Activated CD4-positive, alpha-beta T cell treated with anti-CD3 and anti-CD28 coated beads for 36 hours (primary cell): ENCODE results near the gene CUL4A. TPM values are rescaled to one million over a fixed set of nuclear protein-coding genes. Genes with fewer than 3 reads are reported as not detected.
"Not testable (repeated sequence)": the region's sequence is repeated elsewhere in the genome, so short reads cannot be mapped to it uniquely, and the experiment has no call there.

Experiments
- ATAC-seq: fragments of 200-7000 bp; cut with Tn5 transposase; one replicate; pipeline ENCODE4 v1.10.0; 2021; ENCODE audit warnings: mild to moderate bottlenecking, moderate library complexity
- CTCF ChIA-PET: fragments of 350-600 bp; sonication (Branson Sonifier 250); formaldehyde crosslinking; loops from one replicate; lab custom pipeline; 2021; ENCODE audit warnings: antibody characterized with exemption; lab: Charles Lee
- POLR2A ChIA-PET: fragments of 350-600 bp; sonication (Branson Sonifier 250); formaldehyde crosslinking; loops from one replicate; lab custom pipeline; 2021; ENCODE audit warnings: antibody characterized with exemption, inconsistent platforms; lab: Charles Lee
- DNase-seq: peaks from one replicate; pipeline ENCODE4 v3.0.0-alpha.2; 2020
- H3K27ac Mint-ChIP-seq: one replicate; pipeline ENCODE4 v1.8.0; 2021; ENCODE audit warnings: mixed read lengths
- H3K27me3 Mint-ChIP-seq: one replicate; pipeline ENCODE4 v1.8.0; 2021; ENCODE audit warnings: mixed read lengths
- H3K36me3 Mint-ChIP-seq: one replicate; pipeline ENCODE4 v1.8.0; 2021; ENCODE audit warnings: low read depth, mixed read lengths
- H3K4me1 Mint-ChIP-seq: one replicate; pipeline ENCODE4 v1.8.0; 2021; ENCODE audit warnings: mixed read lengths
- H3K4me3 Mint-ChIP-seq: one replicate; pipeline ENCODE4 v1.8.0; 2021; ENCODE audit warnings: mild to moderate bottlenecking, moderate library complexity, mixed read lengths
- H3K9me3 Mint-ChIP-seq: one replicate; pipeline ENCODE4 v1.8.0; 2021; ENCODE audit warnings: low read depth, mixed read lengths
- intact Hi-C, 2 experiments: fragments of 100-400 bp; cut with DNase I in 1 of 2; cut with micrococcal nuclease in 1 of 2; formaldehyde crosslinking; loops; one replicate each; pipeline versions ENCODE4 v1.14.2 to v1.15.1; 2022 to 2024; cut with DNase I, micrococcal nuclease
- total RNA-seq, 2 experiments: library from RNA; stranded (reverse); gene quantifications; one replicate each; pipeline ENCODE4 v1.2.3, GENCODE V29; 2021

The CUL4A gene
- total RNA-seq: 10 to 100 TPM; 81.7 to 87.4 TPM

- ChIA-PET CTCF (interaction anchor here (0.6 to 1.1 kb wide), 3 partner anchors 8 to 266 kb away, joined by 3 read pairs; no protein-coding TSS in a partner anchor), POLR2A (interaction anchor here (0.6 to 0.8 kb wide), 2 partner anchors 9 to 154 kb away, joined by 3 read pairs; no protein-coding TSS in a partner anchor)
- peak within 1 kb of the TSS; percentile 80 for H3K27ac Mint-ChIP-seq
- no peaks in the 10 kb centered on the region for H3K27me3 Mint-ChIP-seq
- ATAC-seq (peak; percentile 56), DNase-seq (peak; percentile 90)
- peak within 1 kb of the TSS; percentile 90 for H3K4me3 Mint-ChIP-seq
- H3K9me3 Mint-ChIP-seq: no peaks in the 10 kb centered on the region
- intact Hi-C loops: loop anchor here (1.0 to 10.0 kb wide), 13 partner anchors 55 to 1105 kb away; partner anchors contain the start of genes DCUN1D2 (in 2 of the 2), CHAMP1 (in 1 of the 2), LAMP1 (in 1 of the 2) and RASA3 (in 1 of the 2)
- H3K4me1 Mint-ChIP-seq: peaks cover 55% of the 10 kb centered on the region
- peaks cover 44% of the 10 kb centered on the region for H3K36me3 Mint-ChIP-seq
Observed at GRCh38 chr13:113209336-113209758, at the start of gene CUL4A. Gene CUL4A (plus strand): TSS chr13:113209613. CDS start chr13:113209628, 15 bp downstream.

GRCh38 chr13:113159701-113160100 lies 49.7 kb upstream of the CUL4A start:
- peaks cover 7% of the 10 kb centered on the region for H3K9me3 Mint-ChIP-seq
- H3K4me1 Mint-ChIP-seq: peaks cover 8% of the 10 kb centered on the region
- ATAC-seq (no peak), DNase-seq (no peak)
- H3K36me3 Mint-ChIP-seq: no peaks in the 10 kb centered on the region
- no peak overlapping the region for H3K4me3 Mint-ChIP-seq
- H3K27ac Mint-ChIP-seq: no peak overlapping the region
- H3K27me3 Mint-ChIP-seq: no peaks in the 10 kb centered on the region
- CTCF ChIA-PET: interaction anchor here (0.6 kb wide), 1 partner anchor 297 kb away, joined by 3 read pairs; no protein-coding TSS in a partner anchor
- intact Hi-C loops: no loop called here
- POLR2A ChIA-PET: no interaction called here

DNA sequence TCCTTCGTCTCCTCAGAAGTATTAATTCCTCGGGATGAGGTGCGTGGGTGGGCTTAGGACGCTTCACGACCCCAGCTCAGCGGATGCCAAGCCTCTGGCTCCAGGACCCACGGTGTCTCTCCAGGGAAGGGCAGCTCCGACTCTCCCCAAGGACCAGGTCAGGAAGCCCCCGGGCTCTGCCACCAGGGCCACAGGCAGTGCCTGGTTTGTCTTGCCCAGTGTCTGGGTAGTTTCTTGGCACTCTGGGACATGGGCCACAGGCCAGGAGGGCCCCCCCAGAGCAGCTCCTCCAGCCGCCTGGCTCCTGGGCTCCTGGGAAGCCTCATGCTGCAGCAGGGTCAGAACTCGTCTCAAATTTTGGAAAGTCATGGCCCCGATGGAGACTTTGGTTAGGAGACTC lies 48.4 kb upstream of the CUL4A start:
- intact Hi-C loops: no loop called here
- no peak for ATAC-seq

GRCh38 chr13:113161433-113161832 lies 48.0 kb upstream of the CUL4A start:
- no peak for DNase-seq
- Mint-ChIP-seq H3K4me1 (peaks cover 17% of the 10 kb centered on the region), H3K27ac (peak overlapping the region; percentile 26), H3K4me3 (peak overlapping the region; percentile 20), H3K27me3 (no peaks in the 10 kb centered on the region), H3K36me3 (no peaks in the 10 kb centered on the region), H3K9me3 (no peaks in the 10 kb centered on the region)
- CTCF ChIA-PET: interaction anchor here (0.6 kb wide), 1 partner anchor 69 kb away, joined by 3 read pairs; no protein-coding TSS in a partner anchor
- ATAC-seq: no peak
- intact Hi-C loops: no loop called here
- POLR2A ChIA-PET: no interaction called here

More for the DNA sequence above, 48.4 kb upstream of the CUL4A start:
- ChIA-PET CTCF (interaction anchor here (0.6 kb wide), 1 partner anchor 69 kb away, joined by 3 read pairs; no protein-coding TSS in a partner anchor), POLR2A (no interaction called here)
- Mint-ChIP-seq H3K27ac (peak overlapping the region; percentile 26), H3K36me3 (no peaks in the 10 kb centered on the region), H3K4me3 (peak overlapping the region; percentile 20), H3K9me3 (no peaks in the 10 kb centered on the region), H3K27me3 (no peaks in the 10 kb centered on the region), H3K4me1 (peaks cover 12% of the 10 kb centered on the region)
- DNase-seq: no peak

DNA sequence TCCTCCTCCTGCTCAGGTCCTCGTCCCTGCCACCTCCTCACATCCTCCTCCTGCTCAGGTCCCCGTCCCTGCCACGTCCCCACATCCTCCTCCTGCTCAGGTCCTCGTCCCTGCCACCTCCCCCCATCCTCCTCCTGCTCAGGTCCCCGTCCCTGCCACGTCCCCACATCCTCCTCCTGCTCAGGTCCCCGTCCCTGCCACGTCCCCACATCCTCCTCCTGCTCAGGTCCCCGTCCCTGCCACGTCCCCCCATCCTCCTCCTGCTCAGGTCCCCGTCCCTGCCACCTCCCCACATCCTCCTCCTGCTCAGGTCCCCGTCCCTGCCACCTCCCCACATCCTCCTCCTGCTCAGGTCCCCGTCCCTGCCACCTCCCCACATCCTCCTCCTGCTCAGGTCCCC lies 47.4 kb upstream of the CUL4A start:
- CTCF ChIA-PET, DNase-seq: not testable (repeated sequence)

DNA sequence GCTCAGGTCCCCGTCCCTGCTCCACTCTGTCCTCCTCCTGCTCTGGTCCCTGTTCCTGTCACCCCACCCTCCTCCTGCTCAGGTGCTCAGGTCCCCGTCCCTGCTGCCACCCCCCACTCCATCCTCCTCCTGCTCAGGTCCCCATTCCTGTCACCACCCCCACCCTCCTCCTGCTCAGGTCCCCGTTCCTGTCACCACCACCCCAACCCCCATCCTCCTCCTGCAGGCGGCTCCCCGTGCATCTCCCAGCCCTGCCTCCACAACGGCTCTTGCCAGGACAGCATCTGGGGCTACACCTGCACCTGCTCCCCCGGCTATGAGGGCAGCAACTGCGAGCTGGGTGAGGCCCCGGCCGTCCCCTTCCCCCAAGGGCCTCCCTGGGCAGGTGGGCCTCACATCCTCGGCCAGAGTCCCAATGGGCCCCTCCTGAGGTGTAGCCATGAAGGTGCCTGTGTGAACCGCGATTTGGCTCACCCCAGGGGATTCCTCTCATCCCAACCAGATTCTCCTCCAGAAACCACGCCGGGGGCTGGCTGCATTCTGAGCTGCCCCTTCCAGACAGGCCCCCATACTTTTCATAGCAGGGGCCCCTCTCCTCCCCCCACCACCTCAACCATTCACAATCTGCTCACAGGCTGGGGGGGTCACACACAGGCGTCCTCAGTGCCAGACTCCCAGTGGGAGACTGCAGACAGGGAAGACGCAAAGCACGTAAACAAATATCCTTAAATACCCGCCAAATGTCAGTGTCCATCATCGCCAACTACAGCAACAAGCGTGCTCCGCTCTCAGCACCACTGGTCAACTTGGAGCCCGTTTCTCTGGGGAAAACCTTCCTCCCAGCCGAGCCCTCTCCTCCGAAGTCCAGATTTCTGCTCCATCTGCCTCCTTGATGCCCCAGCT lies 46.4 kb upstream of the CUL4A start:
- H3K27me3 Mint-ChIP-seq: no peaks in the 10 kb centered on the region
- H3K4me1 Mint-ChIP-seq: peaks cover 21% of the 10 kb centered on the region
- H3K36me3 Mint-ChIP-seq: peaks cover 9% of the 10 kb centered on the region
- CTCF ChIA-PET: interaction anchor here (1.0 kb wide), 1 partner anchor 13 kb away, joined by 3 read pairs; no protein-coding TSS in a partner anchor
- no peak overlapping the region for H3K4me3 Mint-ChIP-seq
- DNase-seq (peak; percentile 45), ATAC-seq (peak; percentile 34)
- no peaks in the 10 kb centered on the region for H3K9me3 Mint-ChIP-seq
- intact Hi-C loops: no loop called here
- POLR2A ChIA-PET: no interaction called here
- H3K27ac Mint-ChIP-seq: no peak overlapping the region

More for the DNA sequence above, 47.4 kb upstream of the CUL4A start:
- H3K36me3 Mint-ChIP-seq, ATAC-seq, intact Hi-C loops, H3K27ac Mint-ChIP-seq, POLR2A ChIA-PET, H3K9me3 Mint-ChIP-seq, H3K4me3 Mint-ChIP-seq, H3K27me3 Mint-ChIP-seq: not testable (repeated sequence)
- peaks cover 20% of the 10 kb centered on the region for H3K4me1 Mint-ChIP-seq

DNA sequence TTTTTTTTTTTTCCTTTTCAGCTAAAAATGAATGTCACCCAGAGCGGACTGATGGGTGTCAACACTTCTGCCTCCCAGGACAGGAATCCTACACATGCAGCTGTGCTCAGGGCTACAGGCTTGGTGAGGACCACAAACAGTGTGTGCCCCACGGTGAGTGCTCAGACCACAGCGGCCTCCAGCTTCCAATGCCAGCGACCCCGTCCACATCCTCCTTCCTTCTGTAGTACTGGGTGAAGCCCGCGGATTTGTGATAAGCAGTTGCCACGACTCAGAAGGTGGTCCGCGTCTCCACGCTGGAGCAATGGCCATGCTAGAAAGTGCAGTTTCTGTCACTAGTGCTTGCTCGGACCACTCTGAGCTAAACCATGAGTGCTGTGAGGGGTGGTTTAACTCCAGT lies 44.9 kb upstream of the CUL4A start:
- CTCF ChIA-PET: interaction anchor here (0.9 to 1.0 kb wide), 2 partner anchors 8 to 11 kb away, joined by 3 read pairs; no protein-coding TSS in a partner anchor
- H3K27ac Mint-ChIP-seq: no peak overlapping the region
- no peaks in the 10 kb centered on the region for H3K27me3 Mint-ChIP-seq
- POLR2A ChIA-PET: no interaction called here
- H3K36me3 Mint-ChIP-seq: peaks cover 21% of the 10 kb centered on the region
- no peak for DNase-seq
- H3K4me3 Mint-ChIP-seq: no peak overlapping the region
- peaks cover 2% of the 10 kb centered on the region for H3K9me3 Mint-ChIP-seq
- H3K4me1 Mint-ChIP-seq: peaks cover 21% of the 10 kb centered on the region
- intact Hi-C loops: no loop called here
- no peak for ATAC-seq

GRCh38 chr13:113166266-113166665 lies 43.1 kb upstream of the CUL4A start:
- peaks cover 28% of the 10 kb centered on the region for H3K36me3 Mint-ChIP-seq
- POLR2A ChIA-PET: no interaction called here
- peaks cover 21% of the 10 kb centered on the region for H3K4me1 Mint-ChIP-seq
- CTCF ChIA-PET: interaction anchor here (1.2 kb wide), 1 partner anchor 17 kb away, joined by 3 read pairs; no protein-coding TSS in a partner anchor
- H3K27ac Mint-ChIP-seq: no peak overlapping the region
- intact Hi-C loops: no loop called here
- no peak overlapping the region for H3K4me3 Mint-ChIP-seq
- peaks cover 2% of the 10 kb centered on the region for H3K9me3 Mint-ChIP-seq
- peak; percentile 57 for ATAC-seq
- no peaks in the 10 kb centered on the region for H3K27me3 Mint-ChIP-seq
- peak; percentile 30 for DNase-seq

GRCh38 chr13:113166681-113167080 lies 42.7 kb upstream of the CUL4A start:
- no peak overlapping the region for H3K27ac Mint-ChIP-seq
- no peak overlapping the region for H3K4me3 Mint-ChIP-seq
- peaks cover 32% of the 10 kb centered on the region for H3K36me3 Mint-ChIP-seq
- ATAC-seq (no peak), DNase-seq (no peak)
- peaks cover 19% of the 10 kb centered on the region for H3K4me1 Mint-ChIP-seq
- intact Hi-C loops: no loop called here
- ChIA-PET CTCF (no interaction called here), POLR2A (no interaction called here)
- H3K9me3 Mint-ChIP-seq: peaks cover 2% of the 10 kb centered on the region
- H3K27me3 Mint-ChIP-seq: no peaks in the 10 kb centered on the region

DNA sequence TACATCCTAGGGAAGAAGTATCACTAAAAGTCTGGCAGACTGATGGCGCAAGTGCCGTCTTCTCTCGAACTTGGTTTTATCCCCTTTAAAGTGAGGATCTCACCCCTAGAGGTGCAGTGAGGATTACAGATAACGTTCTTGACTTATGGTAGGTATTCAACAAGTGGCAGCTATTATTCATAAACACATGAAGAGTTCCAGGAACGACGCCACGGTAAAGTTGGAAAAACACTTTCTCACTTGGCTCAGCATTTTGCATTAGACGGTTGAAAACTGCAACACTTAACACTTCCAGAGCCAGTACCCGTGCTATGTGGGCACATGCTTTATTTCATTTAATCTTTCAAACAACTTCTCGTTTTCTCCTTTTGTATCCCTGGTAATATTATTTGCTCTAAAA lies 42.3 kb upstream of the CUL4A start:
- Mint-ChIP-seq H3K9me3 (peaks cover 2% of the 10 kb centered on the region), H3K27me3 (no peaks in the 10 kb centered on the region), H3K4me1 (peaks cover 19% of the 10 kb centered on the region), H3K27ac (no peak overlapping the region), H3K4me3 (no peak overlapping the region), H3K36me3 (peaks cover 34% of the 10 kb centered on the region)
- ChIA-PET CTCF (no interaction called here), POLR2A (no interaction called here)
- DNase-seq (no peak), ATAC-seq (no peak)
- intact Hi-C loops: no loop called here

GRCh38 chr13:113167575-113167974 lies 41.8 kb upstream of the CUL4A start:
- Mint-ChIP-seq H3K27me3 (no peaks in the 10 kb centered on the region), H3K4me3 (no peak overlapping the region), H3K4me1 (peaks cover 19% of the 10 kb centered on the region), H3K36me3 (peaks cover 35% of the 10 kb centered on the region), H3K27ac (no peak overlapping the region), H3K9me3 (peaks cover 2% of the 10 kb centered on the region)
- ChIA-PET CTCF (no interaction called here), POLR2A (no interaction called here)
- no peak for DNase-seq
- no peak for ATAC-seq
- intact Hi-C loops: no loop called here
